ENCODE measurements around the gene CYB5B. TPM values are rescaled to one million over a fixed set of nuclear protein-coding genes. Genes with fewer than 3 reads are reported as not detected.

CYB5B gene
- polyA plus RNA-seq, 1 of the 3 experiments (the other 2 are of a cell fraction) = 64.4 TPM

DNA sequence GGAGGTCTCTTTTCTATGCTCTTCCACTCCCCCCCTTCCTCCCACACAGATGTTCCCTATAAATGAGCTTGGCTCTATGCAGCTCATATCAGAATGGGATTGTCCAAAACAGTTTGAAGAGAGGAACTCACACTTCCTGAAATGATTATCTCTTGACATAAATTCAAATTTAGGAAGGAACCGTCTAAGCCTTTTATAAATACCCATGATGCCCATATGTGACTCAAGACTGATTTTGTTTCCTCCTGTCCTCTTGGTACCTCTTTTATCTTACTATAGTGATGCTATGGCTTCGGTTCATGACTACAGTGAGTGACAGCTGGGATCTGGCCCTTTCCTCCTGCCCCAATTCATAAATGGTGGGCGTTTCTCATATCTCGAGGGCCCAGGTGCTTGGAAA lies 22.0 kb upstream of the CYB5B start:
- H3K79me2 ChIP-seq (ENCODE audit: insufficient read depth) = no peaks in the 10 kb centered on the region
- ChIA-PET POLR2A (no interaction called here), CTCF (interaction anchor here (1.0 to 1.9 kb wide), 2 partner anchors 10 to 302 kb away, joined by 3 to 5 read pairs; no protein-coding TSS in a partner anchor)
- no peak overlapping the region for H3K9ac ChIP-seq
- WGBS (ENCODE audit: low lambda C conversion rate) = 76% methylated on average over 4 of the region's 4 CpGs
- H2AFZ ChIP-seq (ENCODE audit: low read depth) = peak overlapping the region; percentile 20; the same call in 1 of the 2 replicates
- H3K4me2 ChIP-seq = no peak overlapping the region
- no peaks in the 10 kb centered on the region for H3K9me2 ChIP-seq
- no peaks in the 10 kb centered on the region for H3K27me3 ChIP-seq (ENCODE audit: insufficient read depth)
- H3F3A ChIP-seq (replicated peaks; ENCODE audit: insufficient read depth) = peaks cover 11% of the 10 kb centered on the region
- no peak for DNase-seq
- no peaks in the 10 kb centered on the region for H3K36me3 ChIP-seq (replicated peaks in 1 of 2; ENCODE audit: control insufficient read depth in 1 of 2, insufficient read depth in 2 of 2, low read length in 1 of 2)
- no peaks in the 10 kb centered on the region for H3K9me3 ChIP-seq
- H3K4me3 ChIP-seq (ENCODE audit: low read depth in 2 of 2, low read length in 1 of 2) = no peak overlapping the region
- H3K4me1 ChIP-seq (ENCODE audit: control insufficient read depth in 1 of 2, insufficient read depth in 2 of 2, low read depth in 1 of 2, low read length in 1 of 2) = peaks cover 7 to 36% of the 10 kb centered on the region in 2 experiments; a peak in 3 of 4 replicates
- H3K27ac ChIP-seq (ENCODE audit: low read depth in 2 of 2, low read length in 1 of 2) = no peak overlapping the region
- H4K20me1 ChIP-seq (ENCODE audit: insufficient read depth) = no peaks in the 10 kb centered on the region
- TF ChIP-seq GABPA (IDR thresholded peaks at IDR 0.05; ENCODE audit: low read depth) = no peak
- TF ChIP-seq USF1 (IDR thresholded peaks at IDR 0.05; ENCODE audit: borderline replicate concordance, low read depth) = no peak
- no peak for TF ChIP-seq TEAD4 (IDR thresholded peaks at IDR 0.05; ENCODE audit: borderline replicate concordance, insufficient read depth)
- no peak for TF ChIP-seq RXRA (IDR thresholded peaks at IDR 0.05; ENCODE audit: borderline replicate concordance, low read depth)
- no peak for TF ChIP-seq EP300 (IDR thresholded peaks at IDR 0.05; ENCODE audit: borderline replicate concordance in 1 of 2, low read depth in 1 of 2, low read length in 1 of 2)
- no peak for TF ChIP-seq YY1 (IDR thresholded peaks at IDR 0.05; ENCODE audit: low read depth)
- TF ChIP-seq NFIC (IDR thresholded peaks at IDR 0.05; ENCODE audit: borderline replicate concordance) = no peak
- no peak for TF ChIP-seq EZH2phosphoT487 (IDR thresholded peaks at IDR 0.05; ENCODE audit: borderline replicate concordance, low read depth)
- TF ChIP-seq POLR2AphosphoS5 (IDR thresholded peaks at IDR 0.05; ENCODE audit: low read depth, low read length) = no peak
- TF ChIP-seq TAF1 (IDR thresholded peaks at IDR 0.05; ENCODE audit: borderline replicate concordance, low read depth, low read length) = no peak
- TF ChIP-seq, protein P1, sequence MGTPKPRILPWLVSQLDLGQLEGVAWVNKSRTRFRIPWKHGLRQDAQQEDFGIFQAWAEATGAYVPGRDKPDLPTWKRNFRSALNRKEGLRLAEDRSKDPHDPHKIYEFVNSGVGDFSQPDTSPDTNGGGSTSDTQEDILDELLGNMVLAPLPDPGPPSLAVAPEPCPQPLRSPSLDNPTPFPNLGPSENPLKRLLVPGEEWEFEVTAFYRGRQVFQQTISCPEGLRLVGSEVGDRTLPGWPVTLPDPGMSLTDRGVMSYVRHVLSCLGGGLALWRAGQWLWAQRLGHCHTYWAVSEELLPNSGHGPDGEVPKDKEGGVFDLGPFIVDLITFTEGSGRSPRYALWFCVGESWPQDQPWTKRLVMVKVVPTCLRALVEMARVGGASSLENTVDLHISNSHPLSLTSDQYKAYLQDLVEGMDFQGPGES (IDR thresholded peaks at IDR 0.05; ENCODE audit: low read depth, low read length) = no peak
- no peak for TF ChIP-seq MXI1 (IDR thresholded peaks at IDR 0.05; ENCODE audit: low read depth, low read length)
- TF ChIP-seq PBX3 (IDR thresholded peaks at IDR 0.05) = no peak
- TF ChIP-seq SIN3A (IDR thresholded peaks at IDR 0.05; ENCODE audit: borderline replicate concordance, low read depth, low read length) = no peak

All from SK-N-SH (cell line).